Measurements from ENCODE around the gene KCTD20.

The KCTD20 gene

GRCh38 chr6:36516559-36516958 lies 73.8 kb downstream of the KCTD20 start:
- no peak overlapping the region for H4K8ac ChIP-seq (ENCODE audit: low read depth, low read length)
- H2AK5ac ChIP-seq (ENCODE audit: low read length): no peak overlapping the region
- no peak overlapping the region for H3K4ac ChIP-seq (ENCODE audit: low read depth, low read length)
- no peaks in the 10 kb centered on the region for H3K79me2 ChIP-seq (ENCODE audit: control insufficient read depth, insufficient read depth, low read length, poor library complexity)
- no peak overlapping the region for H3K9ac ChIP-seq (ENCODE audit: low read length)
- no peak overlapping the region for H3K4me2 ChIP-seq (ENCODE audit: low read length)
- no CpG with 5 or more reads among the region's 4 CpGs for WGBS (ENCODE audit: extremely low coverage, insufficient coverage, insufficient read length)
- no peak overlapping the region for H3K23ac ChIP-seq (ENCODE audit: low read length)
- no peak overlapping the region for H2BK5ac ChIP-seq (ENCODE audit: low read depth, low read length, poor library complexity)
- H3K4me1 ChIP-seq (ENCODE audit: control insufficient read depth in 1 of 2, insufficient read depth in 2 of 2, low read length in 2 of 2): no peaks in the 10 kb centered on the region
- H2AFZ ChIP-seq (ENCODE audit: insufficient read depth, low read length, poor library complexity): no peak overlapping the region
- no peak overlapping the region for H3K18ac ChIP-seq (ENCODE audit: low read length)
- H3K36me3 ChIP-seq (ENCODE audit: control insufficient read depth in 1 of 2, insufficient read depth in 2 of 2, low read length in 2 of 2): peaks cover 9 to 15% of the 10 kb centered on the region in 2 experiments
- H3K14ac ChIP-seq (ENCODE audit: low read length): no peak overlapping the region
- H4K91ac ChIP-seq (ENCODE audit: low read depth, low read length): no peak overlapping the region
- H4K12ac ChIP-seq (ENCODE audit: low read depth, low read length): no peak overlapping the region
- no peaks in the 10 kb centered on the region for H3K79me1 ChIP-seq (ENCODE audit: low read length)
- H2BK12ac ChIP-seq (ENCODE audit: low read length): no peak overlapping the region
- DNase-seq: no peak
- no peaks in the 10 kb centered on the region for H3K27me3 ChIP-seq (ENCODE audit: insufficient read depth, low read length)
- H2BK120ac ChIP-seq (ENCODE audit: insufficient read depth, low read length, poor library complexity): no peak overlapping the region
- no peak overlapping the region for H3K27ac ChIP-seq (ENCODE audit: low read depth, low read length)
- H3K9me3 ChIP-seq (ENCODE audit: insufficient read depth, low read depth, low read length): no peaks in the 10 kb centered on the region
- H3K4me3 ChIP-seq (ENCODE audit: low read depth, low read length): no peak overlapping the region

- Histone ChIP-seq H4K91ac (ENCODE audit: low read depth, low read length) (no peak overlapping the region), H3K27ac (ENCODE audit: low read depth, low read length) (no peak overlapping the region), H3K23ac (ENCODE audit: low read length) (no peak overlapping the region), H3K4me1 (ENCODE audit: control insufficient read depth in 1 of 2, insufficient read depth in 2 of 2, low read length in 2 of 2) (no peaks in the 10 kb centered on the region), H3K9ac (ENCODE audit: low read length) (no peak overlapping the region), H3K36me3 (ENCODE audit: control insufficient read depth in 1 of 2, insufficient read depth in 2 of 2, low read length in 2 of 2) (peaks cover 9 to 15% of the 10 kb centered on the region in 2 experiments), H3K4me2 (ENCODE audit: low read length) (no peak overlapping the region), H4K8ac (ENCODE audit: low read depth, low read length) (no peak overlapping the region), H3K27me3 (ENCODE audit: insufficient read depth, low read length) (no peaks in the 10 kb centered on the region), H3K79me2 (ENCODE audit: control insufficient read depth, insufficient read depth, low read length, poor library complexity) (no peaks in the 10 kb centered on the region), H3K18ac (ENCODE audit: low read length) (no peak overlapping the region), H4K12ac (ENCODE audit: low read depth, low read length) (no peak overlapping the region), H3K14ac (ENCODE audit: low read length) (no peak overlapping the region), H2BK120ac (ENCODE audit: insufficient read depth, low read length, poor library complexity) (no peak overlapping the region), H2AK5ac (ENCODE audit: low read length) (no peak overlapping the region), H3K79me1 (ENCODE audit: low read length) (no peaks in the 10 kb centered on the region), H3K4ac (ENCODE audit: low read depth, low read length) (no peak overlapping the region), H2AFZ (ENCODE audit: insufficient read depth, low read length, poor library complexity) (no peak overlapping the region), H2BK5ac (ENCODE audit: low read depth, low read length, poor library complexity) (no peak overlapping the region), H3K4me3 (ENCODE audit: low read depth, low read length) (no peak overlapping the region), H3K9me3 (ENCODE audit: insufficient read depth, low read depth, low read length) (no peaks in the 10 kb centered on the region), H2BK12ac (ENCODE audit: low read length) (no peak overlapping the region)
- no peak for DNase-seq
Measured at GRCh38 chr6:36516988-36517387, 74.2 kb downstream of the KCTD20 start.

GRCh38 chr6:36517408-36517807 lies 74.6 kb downstream of the KCTD20 start:
- no peak overlapping the region for H4K12ac ChIP-seq (ENCODE audit: low read depth, low read length)
- WGBS (ENCODE audit: extremely low coverage, insufficient coverage, insufficient read length): no CpG with 5 or more reads among the region's 2 CpGs
- H3K23ac ChIP-seq (ENCODE audit: low read length): no peak overlapping the region
- H3K4me3 ChIP-seq (ENCODE audit: low read depth, low read length): no peak overlapping the region
- no peak overlapping the region for H2BK12ac ChIP-seq (ENCODE audit: low read length)
- no peaks in the 10 kb centered on the region for H3K9me3 ChIP-seq (ENCODE audit: insufficient read depth, low read depth, low read length)
- H2BK5ac ChIP-seq (ENCODE audit: low read depth, low read length, poor library complexity): no peak overlapping the region
- H2AK5ac ChIP-seq (ENCODE audit: low read length): no peak overlapping the region
- H4K91ac ChIP-seq (ENCODE audit: low read depth, low read length): no peak overlapping the region
- no peak overlapping the region for H3K27ac ChIP-seq (ENCODE audit: low read depth, low read length)
- no peak overlapping the region for H3K4me2 ChIP-seq (ENCODE audit: low read length)
- H3K79me2 ChIP-seq (ENCODE audit: control insufficient read depth, insufficient read depth, low read length, poor library complexity): no peaks in the 10 kb centered on the region
- no peak overlapping the region for H3K4ac ChIP-seq (ENCODE audit: low read depth, low read length)
- H2BK120ac ChIP-seq (ENCODE audit: insufficient read depth, low read length, poor library complexity): no peak overlapping the region
- no peaks in the 10 kb centered on the region for H3K4me1 ChIP-seq (ENCODE audit: control insufficient read depth in 1 of 2, insufficient read depth in 2 of 2, low read length in 2 of 2)
- H3K27me3 ChIP-seq (ENCODE audit: insufficient read depth, low read length): no peaks in the 10 kb centered on the region
- no peak for DNase-seq
- no peak overlapping the region for H3K14ac ChIP-seq (ENCODE audit: low read length)
- H2AFZ ChIP-seq (ENCODE audit: insufficient read depth, low read length, poor library complexity): no peak overlapping the region
- H3K18ac ChIP-seq (ENCODE audit: low read length): no peak overlapping the region
- no peak overlapping the region for H4K8ac ChIP-seq (ENCODE audit: low read depth, low read length)
- H3K9ac ChIP-seq (ENCODE audit: low read length): no peak overlapping the region
- H3K36me3 ChIP-seq (ENCODE audit: control insufficient read depth in 1 of 2, insufficient read depth in 2 of 2, low read length in 2 of 2): peaks cover 12 to 16% of the 10 kb centered on the region in 2 experiments
- H3K79me1 ChIP-seq (ENCODE audit: low read length): no peaks in the 10 kb centered on the region

GRCh38 chr6:36519352-36519751 lies 76.6 kb downstream of the KCTD20 start:
- no peak overlapping the region for H3K4me3 ChIP-seq (ENCODE audit: low read depth, low read length)
- no peak overlapping the region for H3K14ac ChIP-seq (ENCODE audit: low read length)
- no peak overlapping the region for H2AK5ac ChIP-seq (ENCODE audit: low read length)
- H3K79me2 ChIP-seq (ENCODE audit: control insufficient read depth, insufficient read depth, low read length, poor library complexity): no peaks in the 10 kb centered on the region
- H3K36me3 ChIP-seq (ENCODE audit: control insufficient read depth in 1 of 2, insufficient read depth in 2 of 2, low read length in 2 of 2): peaks cover 14 to 20% of the 10 kb centered on the region in 2 experiments
- H2BK120ac ChIP-seq (ENCODE audit: insufficient read depth, low read length, poor library complexity): no peak overlapping the region
- no peak for DNase-seq
- no peak overlapping the region for H4K8ac ChIP-seq (ENCODE audit: low read depth, low read length)
- no peaks in the 10 kb centered on the region for H3K27me3 ChIP-seq (ENCODE audit: insufficient read depth, low read length)
- H3K4me2 ChIP-seq (ENCODE audit: low read length): no peak overlapping the region
- no peak overlapping the region for H2AFZ ChIP-seq (ENCODE audit: insufficient read depth, low read length, poor library complexity)
- H3K18ac ChIP-seq (ENCODE audit: low read length): no peak overlapping the region
- no peaks in the 10 kb centered on the region for H3K79me1 ChIP-seq (ENCODE audit: low read length)
- H3K9me3 ChIP-seq (ENCODE audit: insufficient read depth, low read depth, low read length): no peaks in the 10 kb centered on the region
- no peak overlapping the region for H3K9ac ChIP-seq (ENCODE audit: low read length)
- no peak overlapping the region for H2BK5ac ChIP-seq (ENCODE audit: low read depth, low read length, poor library complexity)
- H4K91ac ChIP-seq (ENCODE audit: low read depth, low read length): no peak overlapping the region
- H3K27ac ChIP-seq (ENCODE audit: low read depth, low read length): no peak overlapping the region
- no peaks in the 10 kb centered on the region for H3K4me1 ChIP-seq (ENCODE audit: control insufficient read depth in 1 of 2, insufficient read depth in 2 of 2, low read length in 2 of 2)
- no peak overlapping the region for H3K4ac ChIP-seq (ENCODE audit: low read depth, low read length)
- no peak overlapping the region for H4K12ac ChIP-seq (ENCODE audit: low read depth, low read length)
- H3K23ac ChIP-seq (ENCODE audit: low read length): peak overlapping the region; percentile 78
- H2BK12ac ChIP-seq (ENCODE audit: low read length): no peak overlapping the region

Measured in trophoblast cell (in vitro differentiated cells and primary cell).